ENCODE results near the gene HIPK3. TPM values are rescaled to one million over a fixed set of nuclear protein-coding genes. Genes with fewer than 3 reads are reported as not detected.
"Not testable (repeated sequence)": the region's sequence is repeated elsewhere in the genome, so short reads cannot be mapped to it uniquely, and the experiment has no call there.

Gene HIPK3
- 30.5 and 32.0 TPM in 2 replicates for total RNA-seq (2014; rRNA removed; shearing (Covaris generic))

- peak; percentile 78 for DNase-seq (ENCODE audit: low read depth)
Measured at GRCh38 chr11:33257160-33257896, at the start of gene HIPK3. HIPK3 (plus strand) TSS chr11:33257381.

GRCh38 chr11:33207408-33207985 is 49.7 kb upstream of the HIPK3 start:
- no peak for DNase-seq (ENCODE audit: low read depth)

- no peak for DNase-seq (ENCODE audit: low read depth)
Measured at GRCh38 chr11:33208150-33208549, 49.0 kb upstream of the HIPK3 start.

- no peak for DNase-seq (ENCODE audit: low read depth)
Measured at GRCh38 chr11:33211153-33211552, 46.0 kb upstream of the HIPK3 start.

- DNase-seq (ENCODE audit: low read depth) = peak; percentile 1
Measured at GRCh38 chr11:33211580-33211979, 45.6 kb upstream of the HIPK3 start.

GRCh38 chr11:33214187-33214586 is 43.0 kb upstream of the HIPK3 start:
- no peak for DNase-seq (ENCODE audit: low read depth)

- no peak for DNase-seq (ENCODE audit: low read depth)
Measured at GRCh38 chr11:33214767-33215166, 42.4 kb upstream of the HIPK3 start.

- DNase-seq (ENCODE audit: low read depth) = not testable (repeated sequence)
Measured at GRCh38 chr11:33216676-33217075, 40.5 kb upstream of the HIPK3 start.

GRCh38 chr11:33222052-33222750 is 35.0 kb upstream of the HIPK3 start:
- DNase-seq (ENCODE audit: low read depth) = no peak

- DNase-seq (ENCODE audit: low read depth) = no peak
Measured at GRCh38 chr11:33225371-33225770, 31.8 kb upstream of the HIPK3 start.

GRCh38 chr11:33227578-33228261 is 29.5 kb upstream of the HIPK3 start:
- no peak for DNase-seq (ENCODE audit: low read depth)

- DNase-seq (ENCODE audit: low read depth) = no peak
Measured at GRCh38 chr11:33234397-33235190, 22.6 kb upstream of the HIPK3 start.

GRCh38 chr11:33237039-33237597 is 20.1 kb upstream of the HIPK3 start:
- DNase-seq (ENCODE audit: low read depth) = no peak

GRCh38 chr11:33242575-33242974 is 14.6 kb upstream of the HIPK3 start:
- DNase-seq (ENCODE audit: low read depth) = no peak

- not testable (repeated sequence) for DNase-seq (ENCODE audit: low read depth)
Measured at GRCh38 chr11:33243654-33244053, 13.5 kb upstream of the HIPK3 start.

GRCh38 chr11:33248416-33248971 is 8.7 kb upstream of the HIPK3 start:
- no peak for DNase-seq (ENCODE audit: low read depth)

GRCh38 chr11:33256031-33256812 is 959 bp upstream of the HIPK3 start:
- DNase-seq (ENCODE audit: low read depth) = peak; percentile 64

- DNase-seq (ENCODE audit: low read depth) = no peak
Measured at GRCh38 chr11:33256813-33257159, 395 bp upstream of the HIPK3 start.

GRCh38 chr11:33257897-33258630 is 883 bp downstream of the HIPK3 start:
- peak; percentile 79 for DNase-seq (ENCODE audit: low read depth)
